HG02870 (cell line): Measurements from ENCODE around the gene TMEM37.

Experiments
- ATAC-seq: cut with Tn5 transposase; IDR thresholded peaks from one replicate; pipeline ENCODE4 v1.9.1; 2021; ENCODE audit warnings: mild to moderate bottlenecking, moderate library complexity; ENCODE audit not compliant: unreplicated experiment

The TMEM37 gene

GRCh38 chr2:119451336-119452050 is 19.8 kb downstream of the TMEM37 start:
- ATAC-seq: no peak

- no peak for ATAC-seq
These were observed 22.4 kb downstream of the TMEM37 start for GRCh38 chr2:119453972-119454593.

GRCh38 chr2:119455066-119455718 is 23.5 kb downstream of the TMEM37 start:
- ATAC-seq: no peak

GRCh38 chr2:119460076-119460475 is 28.4 kb downstream of the TMEM37 start:
- ATAC-seq: no peak

GRCh38 chr2:119461811-119462210 is 30.2 kb downstream of the TMEM37 start:
- no peak for ATAC-seq

- ATAC-seq: no peak
These were observed 30.9 kb downstream of the TMEM37 start for GRCh38 chr2:119462574-119462973.

- no peak for ATAC-seq
These were observed 31.5 kb downstream of the TMEM37 start for GRCh38 chr2:119463136-119463535.

GRCh38 chr2:119463990-119464389 is 32.3 kb downstream of the TMEM37 start:
- ATAC-seq: no peak

GRCh38 chr2:119464981-119465380 is 33.3 kb downstream of the TMEM37 start:
- peak; percentile 43 for ATAC-seq

- ATAC-seq: no peak
These were observed 34.0 kb downstream of the TMEM37 start for GRCh38 chr2:119465687-119466086.

- ATAC-seq: no peak
These were observed 34.7 kb downstream of the TMEM37 start for GRCh38 chr2:119466373-119466772.

GRCh38 chr2:119468154-119468955 is 36.7 kb downstream of the TMEM37 start:
- ATAC-seq: peak; percentile 34

- ATAC-seq: no peak
These were observed 37.5 kb downstream of the TMEM37 start for GRCh38 chr2:119469131-119469530.

GRCh38 chr2:119469661-119470297 is 38.1 kb downstream of the TMEM37 start:
- no peak for ATAC-seq

GRCh38 chr2:119472749-119473148 is 41.1 kb downstream of the TMEM37 start:
- ATAC-seq: no peak

- ATAC-seq: no peak
These were observed 42.1 kb downstream of the TMEM37 start for GRCh38 chr2:119473621-119474370.

- no peak for ATAC-seq
These were observed 42.9 kb downstream of the TMEM37 start for GRCh38 chr2:119474371-119475224.

- ATAC-seq: no peak
These were observed 43.7 kb downstream of the TMEM37 start for GRCh38 chr2:119475225-119475856.

GRCh38 chr2:119475857-119476244 is 44.2 kb downstream of the TMEM37 start:
- no peak for ATAC-seq
